Esophagus muscularis mucosa (tissue), 4 donors: ENCODE data around the gene RPS5.

ENCODE experiments used
- EP300 ChIP-seq: sonication (generic); formaldehyde crosslinking; IDR thresholded peaks from one replicate; pipeline ENCODE4 v1.6.1; 2017; ENCODE audit warnings: antibody characterized with exemption
- POLR2A ChIP-seq: fragments of 450-650 bp; IDR thresholded peaks from one replicate; pipeline ENCODE4 v1.6.1; 2017; ENCODE audit warnings: antibody characterized with exemption, moderate library complexity, mild to moderate bottlenecking, low read depth
- POLR2AphosphoS5 ChIP-seq, 2 donors: sonication (generic); formaldehyde crosslinking; IDR thresholded peaks; one replicate each; pipeline ENCODE4 v1.6.1; 2017; ENCODE audit warnings: antibody characterized with exemption in 2 of 2
- TF ChIP-seq, protein P1 (sequence below), 3 experiments: fragments of 200-600 bp in 2 of 3; fragments of 450-650 bp in 1 of 3; sonication (generic) in 2 of 3; IDR thresholded peaks; one replicate each; pipeline ENCODE4 v1.5.1; 2017 to 2019; ENCODE audit warnings: antibody characterized with exemption in 3 of 3, mild to moderate bottlenecking in 2 of 3, moderate library complexity in 1 of 3

DNA sequence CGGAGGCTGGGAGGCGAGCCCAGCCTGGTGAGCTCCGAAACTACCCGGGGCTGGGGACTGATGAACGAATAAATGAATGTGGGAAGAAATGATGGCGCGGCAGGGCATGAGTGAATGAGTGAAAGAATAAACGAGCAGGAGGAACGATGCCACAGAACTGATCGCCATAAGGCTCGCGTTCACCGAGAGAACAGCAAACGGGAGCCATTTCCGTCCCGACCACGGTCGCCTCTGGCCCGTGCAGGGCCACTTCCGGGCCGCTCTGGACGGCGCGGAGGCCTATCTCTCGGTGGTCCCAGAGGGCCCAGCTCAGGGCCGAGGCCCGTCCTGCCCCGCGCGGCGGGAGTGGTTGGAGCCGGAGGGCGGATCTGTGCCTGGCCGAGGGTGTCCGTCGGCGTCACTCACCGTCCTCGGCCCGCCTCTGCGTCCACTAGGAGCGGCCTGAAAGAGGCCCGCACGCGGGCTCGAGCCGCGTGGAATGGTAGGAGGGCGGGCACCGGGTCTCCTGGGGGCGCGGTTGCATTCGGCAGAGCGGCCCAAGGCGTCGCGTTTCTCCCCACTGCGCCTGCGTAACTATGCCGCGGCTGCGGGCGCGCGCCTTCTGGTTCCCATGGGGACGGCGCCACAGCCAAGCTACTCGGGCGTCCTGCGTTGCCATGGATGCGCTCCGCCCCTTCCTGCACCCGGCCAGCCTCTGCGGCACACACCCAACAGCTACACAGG, 24.6 kb upstream of the RPS5 start, which contains the start of gene ZNF497:
- no peak for TF ChIP-seq EP300
- TF ChIP-seq POLR2A, result no peak
- TF ChIP-seq, protein P1, sequence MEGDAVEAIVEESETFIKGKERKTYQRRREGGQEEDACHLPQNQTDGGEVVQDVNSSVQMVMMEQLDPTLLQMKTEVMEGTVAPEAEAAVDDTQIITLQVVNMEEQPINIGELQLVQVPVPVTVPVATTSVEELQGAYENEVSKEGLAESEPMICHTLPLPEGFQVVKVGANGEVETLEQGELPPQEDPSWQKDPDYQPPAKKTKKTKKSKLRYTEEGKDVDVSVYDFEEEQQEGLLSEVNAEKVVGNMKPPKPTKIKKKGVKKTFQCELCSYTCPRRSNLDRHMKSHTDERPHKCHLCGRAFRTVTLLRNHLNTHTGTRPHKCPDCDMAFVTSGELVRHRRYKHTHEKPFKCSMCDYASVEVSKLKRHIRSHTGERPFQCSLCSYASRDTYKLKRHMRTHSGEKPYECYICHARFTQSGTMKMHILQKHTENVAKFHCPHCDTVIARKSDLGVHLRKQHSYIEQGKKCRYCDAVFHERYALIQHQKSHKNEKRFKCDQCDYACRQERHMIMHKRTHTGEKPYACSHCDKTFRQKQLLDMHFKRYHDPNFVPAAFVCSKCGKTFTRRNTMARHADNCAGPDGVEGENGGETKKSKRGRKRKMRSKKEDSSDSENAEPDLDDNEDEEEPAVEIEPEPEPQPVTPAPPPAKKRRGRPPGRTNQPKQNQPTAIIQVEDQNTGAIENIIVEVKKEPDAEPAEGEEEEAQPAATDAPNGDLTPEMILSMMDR (IDR thresholded peaks at IDR 0.05), result peak in 2 of 3 experiments; percentile 2 to 30
- TF ChIP-seq POLR2AphosphoS5 (IDR thresholded peaks at IDR 0.05), result peak; percentile 80 to 90
